CD14-positive monocyte (primary cell): ENCODE measurements around the gene SLC66A2. TPM values are rescaled to one million over a fixed set of nuclear protein-coding genes. Genes with fewer than 3 reads are reported as not detected.

Experiments
- DNase-seq, 3 donors: peaks; one replicate each; pipeline ENCODE4 v3.0.0-alpha.2; 2011 to 2022
- H2AFZ ChIP-seq: 2 replicates; pipeline ENCODE4 v1.6.0; 2012; ENCODE audit warnings: mild to moderate bottlenecking, low read depth, low read length, inconsistent platforms; ENCODE audit not compliant: insufficient read depth, poor library complexity, severe bottlenecking
- H3K27ac ChIP-seq, 2 donors: 1 replicate in 1 of 2; 2 replicates in 1 of 2; pipeline ENCODE4 v1.5.1; 2012 to 2013; ENCODE audit warnings: low read length in 2 of 2, control low read depth in 1 of 2, inconsistent platforms in 1 of 2, low read depth in 1 of 2, mild to moderate bottlenecking in 1 of 2
- H3K27me3 ChIP-seq, 2 donors: one replicate each; pipeline versions ENCODE4 v1.6.0 to v1.6.1; 2011 to 2013; ENCODE audit warnings: low read length in 2 of 2; ENCODE audit not compliant: control insufficient read depth in 2 of 2, insufficient read depth in 2 of 2
- H3K36me3 ChIP-seq, 2 donors: replicated peaks in 1 of 2; 1 replicate in 1 of 2; 2 replicates in 1 of 2; pipeline versions ENCODE4 v1.5.1 to v1.6.1; 2012 to 2013; ENCODE audit warnings: low read length in 2 of 2, control low read depth in 1 of 2, inconsistent platforms in 1 of 2, mild to moderate bottlenecking in 1 of 2; ENCODE audit not compliant: insufficient read depth in 2 of 2, control insufficient read depth in 1 of 2
- H3K4me1 ChIP-seq, 2 donors: 1 replicate in 1 of 2; 2 replicates in 1 of 2; pipeline versions ENCODE4 v1.5.1 to v1.6.1; 2012 to 2013; ENCODE audit warnings: low read length in 2 of 2, control low read depth in 1 of 2, inconsistent platforms in 1 of 2, mild to moderate bottlenecking in 1 of 2, moderate library complexity in 1 of 2; ENCODE audit not compliant: insufficient read depth in 2 of 2, control insufficient read depth in 1 of 2
- H3K4me2 ChIP-seq: replicated peaks from 2 replicates; pipeline ENCODE3; 2012; ENCODE audit warnings: low read length, moderate library complexity, mild to moderate bottlenecking; ENCODE audit not compliant: poor library complexity, severe bottlenecking; ENCODE audit errors: extremely low read depth
- H3K4me3 ChIP-seq, 3 experiments: fragments of 200-600 bp in 1 of 3; sonication (generic) in 1 of 3; replicated peaks in 1 of 3; 1 replicate in 2 of 3; 2 replicates in 1 of 3; pipeline ENCODE4 v1.5.1; 2011 to 2013; ENCODE audit warnings: low read length in 3 of 3, mild to moderate bottlenecking in 3 of 3, control low read depth in 2 of 3, low read depth in 2 of 3, inconsistent platforms in 1 of 3, moderate library complexity in 1 of 3
- H3K79me2 ChIP-seq: 2 replicates; pipeline ENCODE4 v1.6.0; 2012; ENCODE audit warnings: mild to moderate bottlenecking, control low read depth, inconsistent platforms, low read length, moderate library complexity; ENCODE audit not compliant: insufficient read depth
- H3K9ac ChIP-seq: 2 replicates; pipeline ENCODE4 v1.6.0; 2017; ENCODE audit warnings: low read length, mild to moderate bottlenecking; ENCODE audit not compliant: insufficient read depth, poor library complexity, severe bottlenecking
- H3K9me3 ChIP-seq, 2 donors: replicated peaks in 1 of 2; 1 replicate in 1 of 2; 2 replicates in 1 of 2; pipeline versions ENCODE4 v1.5.1 to v1.6.1; 2012 to 2013; ENCODE audit warnings: low read length in 2 of 2, control low read depth in 1 of 2; ENCODE audit not compliant: control insufficient read depth in 1 of 2, insufficient read depth in 1 of 2
- H4K20me1 ChIP-seq: 2 replicates; pipeline ENCODE4 v1.6.0; 2012; ENCODE audit warnings: mild to moderate bottlenecking, low read length, control low read depth, moderate library complexity; ENCODE audit not compliant: insufficient read depth
- H3K27ac Mint-ChIP-seq, 7 donors: one replicate each; pipeline ENCODE4 v1.8.0; 2020; ENCODE audit warnings: mild to moderate bottlenecking in 7 of 7, mixed read lengths in 7 of 7, moderate library complexity in 6 of 7, inconsistent platforms in 2 of 7
- H3K27me3 Mint-ChIP-seq, 3 donors: one replicate each; pipeline ENCODE4 v1.8.0; 2021 to 2022; ENCODE audit warnings: low read depth in 3 of 3, mild to moderate bottlenecking in 3 of 3, mixed read lengths in 3 of 3, moderate library complexity in 3 of 3, inconsistent platforms in 1 of 3
- H3K36me3 Mint-ChIP-seq, 2 donors: one replicate each; pipeline ENCODE4 v1.8.0; 2020; ENCODE audit warnings: mixed read lengths in 2 of 2, inconsistent platforms in 1 of 2, mild to moderate bottlenecking in 1 of 2
- H3K4me1 Mint-ChIP-seq: one replicate; pipeline ENCODE4 v1.8.0; 2020; ENCODE audit warnings: mild to moderate bottlenecking, mixed read lengths
- H3K4me3 Mint-ChIP-seq, 2 donors: one replicate each; pipeline ENCODE4 v1.8.0; 2020; ENCODE audit warnings: mild to moderate bottlenecking in 2 of 2, mixed read lengths in 2 of 2, moderate library complexity in 1 of 2
- H3K9me3 Mint-ChIP-seq, 7 donors: one replicate each; pipeline ENCODE4 v1.8.0; 2020 to 2022; ENCODE audit warnings: mixed read lengths in 7 of 7, mild to moderate bottlenecking in 6 of 7, moderate library complexity in 6 of 7, inconsistent platforms in 2 of 7
- WGBS: methylation state at CpG from one replicate; pipeline ENCODE4 v1.1.5; 2013; ENCODE audit warnings: missing lambda C conversion rate; ENCODE audit not compliant: insufficient coverage; 5-methylcytosine and 5-hydroxymethylcytosine counted together
- intact Hi-C, 2 donors: fragments of 100-400 bp; cut with micrococcal nuclease; formaldehyde crosslinking; loops; one replicate each; pipeline versions ENCODE4 v1.15.0 to v1.15.1; 2023
- polyA plus RNA-seq, 3 donors: library from polyadenylated mRNA; depleted of rRNA in 1 of 3; unstranded in 2 of 3; stranded (reverse) in 1 of 3; fragments of 300-500 nt in 2 of 3; fragments of >200 nt in 1 of 3; fragmentation: Illumina TruSeq in 2 of 3; gene quantifications; 1 replicate in 2 of 3; 2 replicates in 1 of 3; pipeline ENCODE4 v1.2.3, GENCODE V29; 2012 to 2021
- TF ChIP-seq, protein P1 (sequence below): fragments of 200-600 bp; IDR thresholded peaks from one replicate; pipeline ENCODE4 v1.8.0; 2022; ENCODE audit warnings: antibody characterized with exemption, mild to moderate bottlenecking

SLC66A2 gene
- polyA plus RNA-seq, 3 donors = 26.8 to 42.6 (median 33.8) TPM

DNA sequence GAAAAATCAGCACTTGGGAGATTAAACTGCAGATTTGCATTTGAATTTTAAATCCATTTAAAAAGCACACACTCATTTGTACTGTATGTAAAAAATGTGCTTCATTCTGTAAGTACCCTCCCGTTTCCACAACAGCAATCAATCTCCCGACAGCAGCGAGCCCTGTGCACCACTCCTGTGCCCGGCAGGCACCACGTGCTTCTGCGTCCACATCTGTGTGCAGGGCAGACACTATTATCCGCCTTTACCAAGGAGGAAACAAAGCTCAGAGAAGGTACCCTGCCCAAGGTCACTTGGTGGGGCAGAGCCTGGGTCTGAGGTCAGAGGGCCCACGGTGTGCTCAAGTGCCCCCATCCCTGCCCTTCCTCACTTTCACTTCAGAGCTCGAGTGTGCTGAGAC is 20.5 kb upstream of the SLC66A2 start:
- Mint-ChIP-seq H3K27ac (peak overlapping the region in 3 of 7 donors; percentile 44 to 57 (median 44)), H3K27me3 (peaks cover 0 to 1% (median 0%) of the 10 kb centered on the region in 3 donors), H3K36me3 (peaks cover 55 to 86% of the 10 kb centered on the region in 2 donors), H3K4me1 (no peaks in the 10 kb centered on the region), H3K9me3 (peaks cover 0 to 2% (median 0%) of the 10 kb centered on the region in 7 donors), H3K4me3 (no peak overlapping the region)
- Histone ChIP-seq H2AFZ (no peak overlapping the region), H3K36me3 (peaks cover 59 to 77% of the 10 kb centered on the region in 2 donors), H3K9ac (no peak overlapping the region), H3K79me2 (peaks cover 42% of the 10 kb centered on the region), H3K4me1 (no peaks in the 10 kb centered on the region), H3K4me3 (no peak overlapping the region), H3K9me3 (no peaks in the 10 kb centered on the region), H3K4me2 (no peak overlapping the region), H4K20me1 (peaks cover 63% of the 10 kb centered on the region), H3K27me3 (no peaks in the 10 kb centered on the region), H3K27ac (no peak overlapping the region)
- TF ChIP-seq, protein P1, sequence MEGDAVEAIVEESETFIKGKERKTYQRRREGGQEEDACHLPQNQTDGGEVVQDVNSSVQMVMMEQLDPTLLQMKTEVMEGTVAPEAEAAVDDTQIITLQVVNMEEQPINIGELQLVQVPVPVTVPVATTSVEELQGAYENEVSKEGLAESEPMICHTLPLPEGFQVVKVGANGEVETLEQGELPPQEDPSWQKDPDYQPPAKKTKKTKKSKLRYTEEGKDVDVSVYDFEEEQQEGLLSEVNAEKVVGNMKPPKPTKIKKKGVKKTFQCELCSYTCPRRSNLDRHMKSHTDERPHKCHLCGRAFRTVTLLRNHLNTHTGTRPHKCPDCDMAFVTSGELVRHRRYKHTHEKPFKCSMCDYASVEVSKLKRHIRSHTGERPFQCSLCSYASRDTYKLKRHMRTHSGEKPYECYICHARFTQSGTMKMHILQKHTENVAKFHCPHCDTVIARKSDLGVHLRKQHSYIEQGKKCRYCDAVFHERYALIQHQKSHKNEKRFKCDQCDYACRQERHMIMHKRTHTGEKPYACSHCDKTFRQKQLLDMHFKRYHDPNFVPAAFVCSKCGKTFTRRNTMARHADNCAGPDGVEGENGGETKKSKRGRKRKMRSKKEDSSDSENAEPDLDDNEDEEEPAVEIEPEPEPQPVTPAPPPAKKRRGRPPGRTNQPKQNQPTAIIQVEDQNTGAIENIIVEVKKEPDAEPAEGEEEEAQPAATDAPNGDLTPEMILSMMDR = no peak
- 91% methylated on average over 8 of the region's 9 CpGs for WGBS
- intact Hi-C loops = no loop called here
- no peak for DNase-seq

DNA sequence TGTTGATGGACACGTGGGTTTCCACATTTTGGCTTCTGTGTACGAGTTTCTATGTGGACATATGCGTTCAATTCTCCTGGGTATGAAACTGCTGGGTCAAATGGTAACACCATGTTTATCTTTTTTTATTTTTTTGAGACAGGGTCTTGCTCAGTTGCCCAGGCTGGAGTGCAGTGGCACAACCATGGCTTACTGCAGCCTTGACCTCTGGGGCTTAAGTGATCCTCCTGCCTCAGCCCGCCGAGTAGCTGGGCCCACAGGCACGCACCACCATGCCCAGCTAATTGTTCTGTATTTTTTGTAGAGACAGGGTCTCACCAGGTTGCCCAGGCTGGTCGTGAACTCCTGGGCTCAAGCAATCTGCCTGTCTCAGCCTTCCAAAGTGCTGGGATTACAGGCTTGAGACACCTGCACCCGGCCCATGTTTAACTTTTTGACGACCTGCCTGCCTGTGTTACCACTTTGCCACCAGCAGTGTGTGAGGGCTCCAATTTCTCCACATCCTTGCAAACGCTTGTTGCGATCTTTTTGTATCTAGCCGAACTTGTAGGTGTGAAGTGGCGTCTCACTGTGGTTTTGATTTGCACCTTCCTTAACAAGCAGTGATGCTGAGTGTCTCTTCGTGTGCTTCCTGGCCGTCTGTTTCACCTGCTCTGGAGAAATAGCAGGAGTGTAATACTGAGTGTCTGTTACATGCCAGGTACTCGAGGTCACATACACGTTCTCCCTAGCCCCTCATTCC is 19.9 kb upstream of the SLC66A2 start:
- no peaks in the 10 kb centered on the region for H3K4me1 ChIP-seq
- H3K36me3 ChIP-seq = peaks cover 56 to 71% of the 10 kb centered on the region in 2 donors
- TF ChIP-seq, protein P1 = no peak
- H3K36me3 Mint-ChIP-seq = peaks cover 55 to 81% of the 10 kb centered on the region in 2 donors
- intact Hi-C loops = no loop called here
- 95% methylated on average over 12 of the region's 17 CpGs for WGBS
- peaks cover 57% of the 10 kb centered on the region for H4K20me1 ChIP-seq
- H3K4me3 Mint-ChIP-seq = no peak overlapping the region
- no peak overlapping the region for H3K27ac ChIP-seq
- peak overlapping the region in 2 of 7 donors; percentile 33 to 44 for H3K27ac Mint-ChIP-seq
- H3K9ac ChIP-seq = no peak overlapping the region
- H3K4me1 Mint-ChIP-seq = no peaks in the 10 kb centered on the region
- H3K9me3 Mint-ChIP-seq = peaks cover 0 to 2% (median 0%) of the 10 kb centered on the region in 7 donors
- H2AFZ ChIP-seq = no peak overlapping the region
- no peak overlapping the region for H3K4me2 ChIP-seq
- H3K27me3 Mint-ChIP-seq = peaks cover 0 to 1% (median 0%) of the 10 kb centered on the region in 3 donors
- H3K4me3 ChIP-seq = no peak overlapping the region
- DNase-seq = no peak
- H3K9me3 ChIP-seq = no peaks in the 10 kb centered on the region
- H3K27me3 ChIP-seq = no peaks in the 10 kb centered on the region
- H3K79me2 ChIP-seq = peaks cover 36% of the 10 kb centered on the region
